Measurements from ENCODE around the gene NKD2. TPM values are rescaled to one million over a fixed set of nuclear protein-coding genes. Genes with fewer than 3 reads are reported as not detected.
A peak's percentile ranks its signal among the peaks of the same experiment; 100 is the strongest.

NKD2 gene
- total and polyA plus RNA-seq, 2 experiments from 2014 or later: 1.4 to 9.1 TPM

DNA sequence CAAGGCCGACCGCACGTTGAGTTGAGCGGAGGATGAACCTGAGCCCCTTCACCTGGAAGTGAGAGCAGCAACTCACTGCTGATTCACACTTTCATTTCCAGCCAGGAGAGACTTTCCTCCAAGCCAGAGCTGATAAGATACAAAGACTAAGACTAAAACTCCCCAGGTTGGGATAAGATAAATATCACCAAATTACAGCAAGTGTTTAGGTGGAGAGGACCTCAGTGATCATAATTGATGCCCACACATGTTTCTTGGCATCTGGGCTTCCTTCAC is 6.4 kb upstream of the NKD2 start:
- no peaks in the 10 kb centered on the region for H3K9me3 ChIP-seq (ENCODE audit: low read depth)
- no peak overlapping the region for H3K4me3 ChIP-seq
- no peak overlapping the region for H3K27ac ChIP-seq
- H3K9me2 ChIP-seq (replicated peaks; ENCODE audit: insufficient read depth): no peaks in the 10 kb centered on the region
- DNase-seq (ENCODE audit: low spot score): no peak
- no peaks in the 10 kb centered on the region for H3K79me2 ChIP-seq
- no peak overlapping the region for H3K4me2 ChIP-seq
- no peaks in the 10 kb centered on the region for H3K36me3 ChIP-seq (replicated peaks; ENCODE audit: insufficient read depth, low read depth)
- no peaks in the 10 kb centered on the region for H4K20me1 ChIP-seq (ENCODE audit: insufficient read depth, poor library complexity, severe bottlenecking)
- TF ChIP-seq EZH2phosphoT487 (IDR thresholded peaks at IDR 0.05; ENCODE audit: low read depth, severe bottlenecking, unreplicated experiment) (no peak), EZH2 (IDR thresholded peaks at IDR 0.05; ENCODE audit: borderline replicate concordance) (no peak)
- TF ChIP-seq, protein P1, sequence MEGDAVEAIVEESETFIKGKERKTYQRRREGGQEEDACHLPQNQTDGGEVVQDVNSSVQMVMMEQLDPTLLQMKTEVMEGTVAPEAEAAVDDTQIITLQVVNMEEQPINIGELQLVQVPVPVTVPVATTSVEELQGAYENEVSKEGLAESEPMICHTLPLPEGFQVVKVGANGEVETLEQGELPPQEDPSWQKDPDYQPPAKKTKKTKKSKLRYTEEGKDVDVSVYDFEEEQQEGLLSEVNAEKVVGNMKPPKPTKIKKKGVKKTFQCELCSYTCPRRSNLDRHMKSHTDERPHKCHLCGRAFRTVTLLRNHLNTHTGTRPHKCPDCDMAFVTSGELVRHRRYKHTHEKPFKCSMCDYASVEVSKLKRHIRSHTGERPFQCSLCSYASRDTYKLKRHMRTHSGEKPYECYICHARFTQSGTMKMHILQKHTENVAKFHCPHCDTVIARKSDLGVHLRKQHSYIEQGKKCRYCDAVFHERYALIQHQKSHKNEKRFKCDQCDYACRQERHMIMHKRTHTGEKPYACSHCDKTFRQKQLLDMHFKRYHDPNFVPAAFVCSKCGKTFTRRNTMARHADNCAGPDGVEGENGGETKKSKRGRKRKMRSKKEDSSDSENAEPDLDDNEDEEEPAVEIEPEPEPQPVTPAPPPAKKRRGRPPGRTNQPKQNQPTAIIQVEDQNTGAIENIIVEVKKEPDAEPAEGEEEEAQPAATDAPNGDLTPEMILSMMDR (IDR thresholded peaks at IDR 0.05; ENCODE audit: poor library complexity): no peak
- no peak overlapping the region for H2AFZ ChIP-seq
- peaks cover 10% of the 10 kb centered on the region for H3K27me3 ChIP-seq
- peaks cover 12% of the 10 kb centered on the region for H3K4me1 ChIP-seq (ENCODE audit: insufficient read depth)
- WGBS (ENCODE audit: low lambda C conversion rate, missing lambda C conversion rate): 76% methylated on average over 4 of the region's 4 CpGs

DNA sequence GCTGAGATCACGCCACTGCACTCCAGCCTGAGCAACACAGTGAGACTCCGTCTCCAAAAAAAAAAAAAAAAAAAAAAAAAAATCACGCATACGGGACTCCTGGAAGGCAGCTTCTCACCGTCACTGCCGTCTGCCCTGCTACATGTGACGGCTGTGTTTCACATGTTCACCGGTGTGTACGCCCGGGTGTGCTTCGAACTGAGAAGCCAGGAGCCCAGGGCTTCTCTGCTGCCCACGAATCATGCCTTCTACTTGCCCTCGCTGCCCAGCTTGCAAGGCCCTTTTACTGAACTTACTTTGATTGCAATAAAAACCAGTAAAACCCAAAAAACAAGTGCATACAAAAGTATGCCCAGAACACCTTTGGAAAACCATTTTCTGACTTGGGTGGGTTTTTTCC is 5.8 kb upstream of the NKD2 start:
- Histone ChIP-seq H3K79me2 (no peaks in the 10 kb centered on the region), H2AFZ (no peak overlapping the region), H4K20me1 (ENCODE audit: insufficient read depth, poor library complexity, severe bottlenecking) (no peaks in the 10 kb centered on the region), H3K4me2 (no peak overlapping the region), H3K9me2 (replicated peaks; ENCODE audit: insufficient read depth) (no peaks in the 10 kb centered on the region), H3K9me3 (ENCODE audit: low read depth) (no peaks in the 10 kb centered on the region), H3K27me3 (peaks cover 10% of the 10 kb centered on the region), H3K4me3 (no peak overlapping the region), H3K27ac (no peak overlapping the region), H3K36me3 (replicated peaks; ENCODE audit: insufficient read depth, low read depth) (no peaks in the 10 kb centered on the region), H3K4me1 (ENCODE audit: insufficient read depth) (peaks cover 6% of the 10 kb centered on the region)
- TF ChIP-seq, protein P1 (IDR thresholded peaks at IDR 0.05; ENCODE audit: poor library complexity): no peak
- TF ChIP-seq EZH2phosphoT487 (IDR thresholded peaks at IDR 0.05; ENCODE audit: low read depth, severe bottlenecking, unreplicated experiment): no peak
- no peak for TF ChIP-seq EZH2 (IDR thresholded peaks at IDR 0.05; ENCODE audit: borderline replicate concordance)
- DNase-seq (ENCODE audit: low spot score): no peak
- WGBS (ENCODE audit: low lambda C conversion rate, missing lambda C conversion rate): 93% methylated on average over 11 of the region's 13 CpGs

DNA sequence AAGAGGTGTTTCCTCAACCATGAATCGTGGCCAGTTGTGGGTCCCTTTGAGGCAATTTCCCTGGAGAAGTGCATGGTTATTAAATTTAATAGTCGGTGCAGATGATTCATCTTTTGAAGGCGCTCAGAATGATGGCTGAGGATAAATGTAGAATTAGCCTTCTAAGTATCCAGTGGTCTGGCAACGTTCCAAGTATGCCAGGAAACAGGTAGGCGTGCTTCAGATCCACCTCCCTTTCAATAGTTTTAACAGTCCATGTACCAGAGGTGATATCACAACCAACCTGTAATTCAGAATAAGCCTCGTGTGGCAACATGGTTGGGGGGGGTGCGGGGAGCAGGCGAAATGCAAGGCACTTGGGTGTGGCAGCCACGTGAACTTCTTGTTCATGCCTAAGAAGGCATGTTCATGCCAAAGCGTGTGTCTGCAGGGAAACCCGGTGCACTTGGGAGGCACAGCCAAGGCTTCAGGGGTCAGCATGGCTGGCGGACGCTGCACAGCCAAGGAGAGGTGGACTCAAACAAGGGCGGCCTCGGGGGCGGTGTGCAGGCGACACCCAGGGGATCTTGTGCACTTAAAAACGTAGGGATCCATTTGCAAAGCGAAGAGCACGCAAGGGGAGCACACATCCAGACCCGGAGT is 5.2 kb upstream of the NKD2 start:
- Histone ChIP-seq H3K4me1 (ENCODE audit: insufficient read depth) (peaks cover 4% of the 10 kb centered on the region), H2AFZ (no peak overlapping the region)
- 71% methylated on average over 20 of the region's 21 CpGs for WGBS (ENCODE audit: low lambda C conversion rate, missing lambda C conversion rate)

More for the DNA sequence above, 5.2 kb upstream of the NKD2 start:
- Histone ChIP-seq H3K9me3 (ENCODE audit: low read depth) (no peaks in the 10 kb centered on the region), H3K27ac (no peak overlapping the region), H3K4me2 (peak overlapping the region; percentile 94), H3K36me3 (replicated peaks; ENCODE audit: insufficient read depth, low read depth) (no peaks in the 10 kb centered on the region), H3K27me3 (peaks cover 10% of the 10 kb centered on the region), H3K9me2 (replicated peaks; ENCODE audit: insufficient read depth) (no peaks in the 10 kb centered on the region), H3K4me3 (no peak overlapping the region), H3K79me2 (no peaks in the 10 kb centered on the region), H4K20me1 (ENCODE audit: insufficient read depth, poor library complexity, severe bottlenecking) (no peaks in the 10 kb centered on the region)
- TF ChIP-seq, protein P1 (IDR thresholded peaks at IDR 0.05; ENCODE audit: poor library complexity): no peak
- no peak for TF ChIP-seq EZH2 (IDR thresholded peaks at IDR 0.05; ENCODE audit: borderline replicate concordance)
- TF ChIP-seq EZH2phosphoT487 (IDR thresholded peaks at IDR 0.05; ENCODE audit: low read depth, severe bottlenecking, unreplicated experiment): no peak
- peak; percentile 65 for DNase-seq (ENCODE audit: low spot score)
